A673 (cell line): ENCODE results near the gene STK11.

Experiments
- EZH2 ChIP-seq: fragments of 200-600 bp; sonication (generic); IDR thresholded peaks from 2 replicates; pipeline ENCODE4 v1.6.1; 2017; ENCODE audit warnings: borderline replicate concordance, low read depth, mild to moderate bottlenecking, mixed read lengths, antibody characterized with exemption, low read length; ENCODE audit not compliant: poor library complexity, severe bottlenecking
- TF ChIP-seq, protein P1 (sequence below): fragments of 300-800, 200-600 bp; sonication (generic); conservative IDR thresholded peaks from 2 replicates; pipeline ENCODE4 v1.5.1; 2017; ENCODE audit warnings: low read depth, mild to moderate bottlenecking, antibody characterized with exemption, low read length, moderate library complexity, mixed read lengths

DNA sequence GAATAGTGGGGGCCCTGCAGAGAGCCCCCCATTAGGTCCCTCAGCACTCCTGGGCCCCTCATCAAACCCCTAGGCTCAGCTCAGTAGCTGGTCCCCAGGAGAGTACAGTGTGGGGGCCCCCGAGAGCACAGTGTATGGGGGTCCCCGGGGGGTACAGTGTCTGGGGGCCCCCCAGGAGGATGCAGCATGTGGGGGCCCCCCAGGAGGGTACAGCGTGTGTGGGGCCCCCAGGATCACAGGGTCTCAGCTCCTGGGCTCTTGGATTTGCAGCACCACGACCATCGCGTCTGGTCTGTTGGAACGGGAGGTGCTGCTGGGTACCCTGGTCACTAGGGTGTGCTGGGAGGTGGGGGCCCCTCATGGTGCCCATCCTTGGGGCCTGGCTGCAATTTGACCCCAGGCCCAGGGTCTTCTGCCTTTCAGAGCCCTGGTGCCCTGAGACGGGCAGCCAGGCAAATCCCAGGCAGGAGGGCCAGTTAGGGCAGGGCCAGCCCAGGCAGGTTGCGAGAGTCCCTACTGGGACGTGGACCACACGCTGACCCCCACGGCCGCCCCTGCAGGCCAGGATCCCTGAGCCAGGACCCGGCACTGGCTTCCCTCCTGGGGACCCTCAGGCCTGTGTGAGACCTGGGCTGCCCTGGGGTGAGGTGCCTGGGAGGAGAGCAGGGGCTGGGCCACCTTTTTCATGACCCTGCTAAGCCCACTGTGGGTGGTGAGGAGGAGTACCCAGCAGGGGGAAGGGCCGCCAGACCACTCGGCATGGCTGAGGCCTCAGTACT, 18.7 kb downstream of the STK11 start:
- TF ChIP-seq, protein P1, sequence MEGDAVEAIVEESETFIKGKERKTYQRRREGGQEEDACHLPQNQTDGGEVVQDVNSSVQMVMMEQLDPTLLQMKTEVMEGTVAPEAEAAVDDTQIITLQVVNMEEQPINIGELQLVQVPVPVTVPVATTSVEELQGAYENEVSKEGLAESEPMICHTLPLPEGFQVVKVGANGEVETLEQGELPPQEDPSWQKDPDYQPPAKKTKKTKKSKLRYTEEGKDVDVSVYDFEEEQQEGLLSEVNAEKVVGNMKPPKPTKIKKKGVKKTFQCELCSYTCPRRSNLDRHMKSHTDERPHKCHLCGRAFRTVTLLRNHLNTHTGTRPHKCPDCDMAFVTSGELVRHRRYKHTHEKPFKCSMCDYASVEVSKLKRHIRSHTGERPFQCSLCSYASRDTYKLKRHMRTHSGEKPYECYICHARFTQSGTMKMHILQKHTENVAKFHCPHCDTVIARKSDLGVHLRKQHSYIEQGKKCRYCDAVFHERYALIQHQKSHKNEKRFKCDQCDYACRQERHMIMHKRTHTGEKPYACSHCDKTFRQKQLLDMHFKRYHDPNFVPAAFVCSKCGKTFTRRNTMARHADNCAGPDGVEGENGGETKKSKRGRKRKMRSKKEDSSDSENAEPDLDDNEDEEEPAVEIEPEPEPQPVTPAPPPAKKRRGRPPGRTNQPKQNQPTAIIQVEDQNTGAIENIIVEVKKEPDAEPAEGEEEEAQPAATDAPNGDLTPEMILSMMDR, result no peak
- no peak for TF ChIP-seq EZH2
